A549 (cell line): ENCODE results near the gene PIM3. TPM values are rescaled to one million over a fixed set of nuclear protein-coding genes. Genes with fewer than 3 reads are reported as not detected.

Experiments
- ATAC-seq, 2 experiments: fragments of 200-7000 bp in 1 of 2; fragments of >200 bp in 1 of 2; cut with Nextera tagmentation in 1 of 2; cut with Tn5 transposase in 1 of 2; 3 replicates each; pipeline versions ENCODE4 v1.8.0 to v1.9.1; 2018 to 2020; ENCODE audit warnings: mild to moderate bottlenecking in 1 of 2, moderate library complexity in 1 of 2
- CTCF ChIA-PET: fragments of 300-600 bp; sonication (Branson Sonifier 250); formaldehyde crosslinking; extraction: SDS; loops from one replicate; lab custom pipeline; 2021; ENCODE audit warnings: antibody characterized with exemption, inconsistent platforms; lab: Yijun Ruan, JAX
- POLR2A ChIA-PET: fragments of 350-600 bp; formaldehyde crosslinking; extraction: SDS; loops from one replicate; lab custom pipeline; 2021; ENCODE audit warnings: antibody characterized with exemption, inconsistent platforms; lab: Yijun Ruan, JAX
- DNase-seq, 2 experiments: peaks; one replicate each; pipeline versions ENCODE4 v3.0.0 to v3.0.0-alpha.2; 2011 to 2016; ENCODE audit warnings: low read depth in 1 of 2, low spot score in 1 of 2
- FAIRE-seq: peaks from 2 replicates; lab custom pipeline; 2011; peaks lifted over from hg19 to GRCh38; lab: Jason Lieb, UNC
- H3K27ac ChIP-seq, 2 experiments: fragments of >200 bp; sonication (Bioruptor Twin); formaldehyde crosslinking; 3 replicates each; pipeline ENCODE4 v1.5.1; 2016 to 2017
- H3K4me1 ChIP-seq: fragments of >200 bp; sonication (Bioruptor Twin); formaldehyde crosslinking; 3 replicates; pipeline ENCODE4 v1.6.1; 2016
- H3K4me2 ChIP-seq: fragments of >200 bp; sonication (Bioruptor Twin); formaldehyde crosslinking; 3 replicates; pipeline ENCODE4 v1.6.1; 2016
- H3K4me3 ChIP-seq: fragments of >200 bp; sonication (Bioruptor Twin); formaldehyde crosslinking; 3 replicates; pipeline ENCODE4 v1.5.1; 2016
- H3K9me3 ChIP-seq: fragments of >200 bp; sonication (Bioruptor Twin); formaldehyde crosslinking; 3 replicates; pipeline ENCODE4 v1.6.1; 2016
- BHLHE40 ChIP-seq: IDR thresholded peaks from 2 replicates; pipeline ENCODE4 v1.6.1; 2012; ENCODE audit warnings: low read depth, low read length, inconsistent platforms
- EHF ChIP-seq: fragments of 250-450 bp; sonication (Bioruptor Pico); IDR thresholded peaks from 2 replicates; pipeline ENCODE4 v1.5.0; 2020; ENCODE audit warnings: mild to moderate bottlenecking
- ESRRA ChIP-seq: fragments of 150-350 bp; IDR thresholded peaks from 2 replicates; pipeline ENCODE4 v1.6.1; 2014; ENCODE audit warnings: mild to moderate bottlenecking, low read length, borderline replicate concordance
- FOSB ChIP-seq: fragments of 250-450 bp; sonication (Bioruptor Pico); IDR thresholded peaks from 2 replicates; pipeline ENCODE4 v1.5.0; 2020; ENCODE audit warnings: mild to moderate bottlenecking, moderate library complexity
- FOSL2 ChIP-seq, 2 experiments: fragments of 450-650 bp in 1 of 2; fragments of >200 bp in 1 of 2; sonication (Bioruptor Twin) in 1 of 2; formaldehyde crosslinking; IDR thresholded peaks; 2 replicates each; pipeline versions ENCODE4 v1.5.0 to v1.6.1; 2016 to 2020; ENCODE audit warnings: mild to moderate bottlenecking in 1 of 2, moderate library complexity in 1 of 2
- GATA3 ChIP-seq: IDR thresholded peaks from 2 replicates; pipeline ENCODE4 v1.6.1; 2012; ENCODE audit warnings: borderline replicate concordance
- HOXA7 ChIP-seq: fragments of 250-450 bp; sonication (Bioruptor Pico); IDR thresholded peaks from 2 replicates; pipeline ENCODE4 v1.5.0; 2020; ENCODE audit warnings: mild to moderate bottlenecking, moderate library complexity
- HOXB5 ChIP-seq: fragments of 250-450 bp; sonication (Bioruptor Pico); IDR thresholded peaks from 2 replicates; pipeline ENCODE4 v1.5.0; 2020; ENCODE audit warnings: mild to moderate bottlenecking, moderate library complexity
- JUN ChIP-seq, 2 experiments: fragments of >200 bp; sonication (Bioruptor Twin); formaldehyde crosslinking; IDR thresholded peaks; 2 replicates in 1 of 2; 3 replicates in 1 of 2; pipeline ENCODE4 v1.6.1; 2016 to 2017
- MAFK ChIP-seq: fragments of 450-650 bp; IDR thresholded peaks from 2 replicates; pipeline ENCODE4 v1.6.1; 2014; ENCODE audit not compliant: partially characterized antibody
- MAZ ChIP-seq: fragments of 150-350 bp; IDR thresholded peaks from 2 replicates; pipeline ENCODE4 v1.6.1; 2014; ENCODE audit warnings: antibody characterized with exemption, low read depth, low read length, borderline replicate concordance
- NR3C1 ChIP-seq: fragments of >200 bp; sonication (Bioruptor Twin); formaldehyde crosslinking; IDR thresholded peaks from 3 replicates; pipeline ENCODE4 v1.6.1; 2017
- POLR2A ChIP-seq: IDR thresholded peaks from 2 replicates; pipeline ENCODE4 v1.6.1; 2012; ENCODE audit warnings: mild to moderate bottlenecking, low read length
- POLR2AphosphoS2 ChIP-seq: conservative IDR thresholded peaks from 2 replicates; pipeline ENCODE4 v1.6.1; 2012; ENCODE audit warnings: low read length, improper control_type of control experiment, inconsistent platforms
- RCOR1 ChIP-seq: fragments of 150-350 bp; IDR thresholded peaks from 2 replicates; pipeline ENCODE4 v1.6.1; 2014; ENCODE audit warnings: antibody characterized with exemption, low read length, low read depth
- RNF2 ChIP-seq: fragments of 200-600 bp; sonication (generic); IDR thresholded peaks from 2 replicates; pipeline ENCODE4 v1.6.1; 2016; ENCODE audit warnings: low read depth, mild to moderate bottlenecking, antibody characterized with exemption, moderate library complexity, borderline replicate concordance
- SMC3 ChIP-seq: fragments of >200 bp; sonication (Bioruptor Twin); formaldehyde crosslinking; IDR thresholded peaks from 3 replicates; pipeline ENCODE4 v1.6.1; 2018; ENCODE audit warnings: inconsistent platforms
- SREBF2 ChIP-seq: fragments of 450-650 bp; IDR thresholded peaks from 2 replicates; pipeline ENCODE4 v1.6.1; 2014; ENCODE audit warnings: mild to moderate bottlenecking, moderate library complexity
- TFCP2L1 ChIP-seq: fragments of 250-450 bp; sonication (Bioruptor Pico); IDR thresholded peaks from 2 replicates; pipeline ENCODE4 v1.5.0; 2021; ENCODE audit warnings: mild to moderate bottlenecking
- ZNF302 ChIP-seq: fragments of 250-450 bp; sonication (Bioruptor Pico); IDR thresholded peaks from 2 replicates; pipeline ENCODE4 v1.9.0; 2021; ENCODE audit warnings: inconsistent platforms, mild to moderate bottlenecking, moderate library complexity
- ZSCAN20 ChIP-seq: fragments of 250-450 bp; sonication (Bioruptor Pico); IDR thresholded peaks from 2 replicates; pipeline ENCODE4 v1.8.0; 2022; ENCODE audit warnings: mild to moderate bottlenecking, moderate library complexity
- WGBS: methylation state at CpG from one replicate; pipeline ENCODE4 v1.1.6; 2017; ENCODE audit errors: missing lambda C conversion rate; 5-methylcytosine and 5-hydroxymethylcytosine counted together
- polyA plus RNA-seq, 4 experiments: library from polyadenylated mRNA; depleted of rRNA in 3 of 4; stranded (reverse); fragments of >200 nt; fragmentation: RNase III in 1 of 4; extraction: RNeasy Plus Mini Kit Qiagen cat#74134 plus additional on column Dnase treatment in 1 of 4; gene quantifications; 2 replicates in 3 of 4; 3 replicates in 1 of 4; pipeline ENCODE4 v1.2.3, GENCODE V29; 2011 to 2017
- TF ChIP-seq, protein P1 (sequence below): fragments of 150-350 bp; IDR thresholded peaks from 2 replicates; pipeline ENCODE4 v1.6.1; 2014; ENCODE audit warnings: low read depth, mild to moderate bottlenecking, low read length
- TF ChIP-seq, protein P2 (sequence below): fragments of 450-650 bp; IDR thresholded peaks from 2 replicates; pipeline ENCODE4 v1.6.1; 2014; ENCODE audit warnings: antibody characterized with exemption
- TF ChIP-seq, protein P3 (sequence below): IDR thresholded peaks from 2 replicates; pipeline ENCODE4 v1.6.1; 2012
- TF ChIP-seq, protein P4 (sequence below): IDR thresholded peaks from 2 replicates; pipeline ENCODE4 v1.6.1; 2012
- TF ChIP-seq, protein P5 (sequence below): fragments of >200 bp; sonication (Bioruptor Twin); formaldehyde crosslinking; IDR thresholded peaks from 2 replicates; pipeline ENCODE4 v1.6.1; 2016
- TF ChIP-seq, protein P6 (sequence below): fragments of >200 bp; sonication (Bioruptor Twin); formaldehyde crosslinking; IDR thresholded peaks from 3 replicates; pipeline ENCODE4 v1.5.1; 2016

Gene PIM3
- polyA plus RNA-seq, 2 of the 4 experiments (the other 2 are of a cell fraction), result 4.4 to 11.3 TPM

DNA sequence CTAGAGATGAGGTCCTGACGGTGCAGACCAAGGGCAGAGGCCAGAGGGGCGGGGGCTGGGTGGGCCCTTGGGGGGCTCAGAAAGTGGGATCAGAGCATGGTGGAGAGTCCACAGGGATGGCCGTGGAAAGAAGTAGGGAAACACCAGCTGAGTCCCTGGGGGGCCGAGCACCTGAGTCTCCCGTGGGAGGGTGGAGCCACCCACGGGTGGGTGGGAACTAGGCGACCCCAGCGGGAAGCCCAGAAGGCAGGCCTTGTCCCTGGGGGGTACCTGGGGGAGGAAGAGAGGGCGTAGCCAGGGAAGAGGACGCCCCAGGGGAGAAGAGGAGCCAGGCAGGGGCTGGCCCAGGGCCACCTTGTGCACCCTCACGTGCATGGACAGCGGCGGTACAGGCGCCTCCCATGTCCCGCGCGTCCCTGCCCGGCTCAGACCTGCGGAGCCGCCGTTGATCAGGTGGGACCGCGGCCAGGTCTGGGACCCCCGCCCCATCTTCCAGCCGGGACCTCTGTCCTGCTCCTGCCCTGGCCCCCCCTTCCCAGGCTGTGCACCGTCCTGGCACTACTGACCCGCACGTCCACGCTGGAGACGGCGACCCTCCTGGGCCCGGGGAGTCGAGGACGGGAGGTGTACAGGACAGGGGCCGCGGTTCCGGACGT lies 31.9 kb upstream of the PIM3 start:
- no peak for ATAC-seq
- ChIA-PET CTCF (interaction anchor here (1.9 to 3.6 kb wide), 3 partner anchors 65 to 101 kb away, joined by 10 to 30 read pairs (median 12); no protein-coding TSS in a partner anchor), POLR2A (no interaction called here)
- peaks cover 9% of the 10 kb centered on the region for H3K4me1 ChIP-seq
- DNase-seq, result no peak
- 66% methylated on average over 8 of the region's 38 CpGs for WGBS
- H3K4me2 ChIP-seq, result peak overlapping the region; percentile 81; the same call in 1 of the 3 replicates
- no peaks in the 10 kb centered on the region for H3K9me3 ChIP-seq
- H3K4me3 ChIP-seq, result no peak overlapping the region
- no peak for TF ChIP-seq TFCP2L1 (CRISPR knock-in tag)
- no peak for TF ChIP-seq NR3C1
- no peak for TF ChIP-seq SMC3
- no peak for TF ChIP-seq MAFK
- TF ChIP-seq HOXB5, result no peak
- TF ChIP-seq HOXA7 (CRISPR knock-in tag), result no peak
- no peak for TF ChIP-seq FOSL2 (IDR thresholded peaks at IDR 0.05)
- no peak for TF ChIP-seq FOSL2 (CRISPR knock-in tag; IDR thresholded peaks at IDR 0.05)
- TF ChIP-seq BHLHE40, result no peak
- no peak for TF ChIP-seq RCOR1
- TF ChIP-seq, protein P1, sequence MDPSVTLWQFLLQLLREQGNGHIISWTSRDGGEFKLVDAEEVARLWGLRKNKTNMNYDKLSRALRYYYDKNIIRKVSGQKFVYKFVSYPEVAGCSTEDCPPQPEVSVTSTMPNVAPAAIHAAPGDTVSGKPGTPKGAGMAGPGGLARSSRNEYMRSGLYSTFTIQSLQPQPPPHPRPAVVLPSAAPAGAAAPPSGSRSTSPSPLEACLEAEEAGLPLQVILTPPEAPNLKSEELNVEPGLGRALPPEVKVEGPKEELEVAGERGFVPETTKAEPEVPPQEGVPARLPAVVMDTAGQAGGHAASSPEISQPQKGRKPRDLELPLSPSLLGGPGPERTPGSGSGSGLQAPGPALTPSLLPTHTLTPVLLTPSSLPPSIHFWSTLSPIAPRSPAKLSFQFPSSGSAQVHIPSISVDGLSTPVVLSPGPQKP, result no peak
- no peak for TF ChIP-seq POLR2A
- no peak for TF ChIP-seq SREBF2
- TF ChIP-seq MAZ, result no peak
- TF ChIP-seq ZNF302, result no peak
- TF ChIP-seq, protein P2, sequence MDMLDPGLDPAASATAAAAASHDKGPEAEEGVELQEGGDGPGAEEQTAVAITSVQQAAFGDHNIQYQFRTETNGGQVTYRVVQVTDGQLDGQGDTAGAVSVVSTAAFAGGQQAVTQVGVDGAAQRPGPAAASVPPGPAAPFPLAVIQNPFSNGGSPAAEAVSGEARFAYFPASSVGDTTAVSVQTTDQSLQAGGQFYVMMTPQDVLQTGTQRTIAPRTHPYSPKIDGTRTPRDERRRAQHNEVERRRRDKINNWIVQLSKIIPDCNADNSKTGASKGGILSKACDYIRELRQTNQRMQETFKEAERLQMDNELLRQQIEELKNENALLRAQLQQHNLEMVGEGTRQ, result no peak
- TF ChIP-seq RNF2, result no peak
- no peak for TF ChIP-seq FOSB (CRISPR knock-in tag)
- TF ChIP-seq POLR2AphosphoS2, result no peak
- TF ChIP-seq, protein P3, sequence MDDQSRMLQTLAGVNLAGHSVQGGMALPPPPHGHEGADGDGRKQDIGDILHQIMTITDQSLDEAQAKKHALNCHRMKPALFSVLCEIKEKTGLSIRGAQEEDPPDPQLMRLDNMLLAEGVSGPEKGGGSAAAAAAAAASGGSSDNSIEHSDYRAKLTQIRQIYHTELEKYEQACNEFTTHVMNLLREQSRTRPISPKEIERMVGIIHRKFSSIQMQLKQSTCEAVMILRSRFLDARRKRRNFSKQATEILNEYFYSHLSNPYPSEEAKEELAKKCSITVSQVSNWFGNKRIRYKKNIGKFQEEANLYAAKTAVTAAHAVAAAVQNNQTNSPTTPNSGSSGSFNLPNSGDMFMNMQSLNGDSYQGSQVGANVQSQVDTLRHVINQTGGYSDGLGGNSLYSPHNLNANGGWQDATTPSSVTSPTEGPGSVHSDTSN, result no peak
- TF ChIP-seq, protein P4, sequence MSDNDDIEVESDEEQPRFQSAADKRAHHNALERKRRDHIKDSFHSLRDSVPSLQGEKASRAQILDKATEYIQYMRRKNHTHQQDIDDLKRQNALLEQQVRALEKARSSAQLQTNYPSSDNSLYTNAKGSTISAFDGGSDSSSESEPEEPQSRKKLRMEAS, result no peak
- no peak for FAIRE-seq
- H3K27ac ChIP-seq, result no peak overlapping the region; a peak in 1 of 6 replicates

DNA sequence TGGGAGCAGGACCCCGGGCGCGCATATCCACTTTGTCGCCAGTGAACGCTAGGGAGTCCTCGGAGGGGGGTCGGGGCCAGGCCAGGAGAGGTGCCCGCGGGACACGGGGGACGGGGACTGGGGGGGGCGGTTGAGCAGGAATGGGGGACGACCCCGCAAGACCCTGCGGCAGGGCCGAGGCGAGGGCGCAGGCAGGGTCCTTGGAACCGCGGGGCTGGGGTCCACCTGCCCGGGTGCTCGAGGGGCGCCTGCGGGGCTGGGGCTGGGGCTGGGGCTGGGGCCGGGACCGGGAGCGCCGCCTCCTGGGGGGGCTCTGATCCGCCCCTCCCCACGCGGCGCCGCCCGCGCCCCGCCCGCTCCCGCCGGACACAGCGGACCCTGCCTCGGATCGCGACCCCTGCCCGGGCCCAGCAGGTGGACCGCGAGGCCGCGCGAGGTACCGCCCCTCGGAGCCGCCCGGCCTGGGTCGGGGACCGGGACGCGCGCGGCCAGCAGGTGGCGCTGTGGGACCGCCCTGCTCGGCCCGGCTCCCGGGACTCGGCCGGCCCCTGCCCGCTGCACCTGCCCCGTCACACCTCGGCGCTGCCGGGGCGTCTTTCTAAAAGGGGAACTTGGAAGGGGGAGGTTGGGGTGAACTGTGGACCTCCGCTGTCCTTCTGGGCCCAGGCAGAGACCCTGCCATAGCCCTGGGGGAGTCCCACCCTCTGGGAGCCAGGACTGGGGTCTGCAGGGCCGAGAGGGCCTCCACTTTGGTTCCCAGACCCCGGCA lies 31.2 kb upstream of the PIM3 start:
- H3K9me3 ChIP-seq, result no peaks in the 10 kb centered on the region
- ChIA-PET CTCF (interaction anchor here (0.8 to 3.6 kb wide), 12 partner anchors 9 to 126 kb away, joined by 3 to 49 read pairs (median 6); no protein-coding TSS in a partner anchor), POLR2A (no interaction called here)
- H3K4me3 ChIP-seq, result 0 out of 3 replicates have a peak overlapping the region, but pooled peaks have one; percentile 30
- no CpG with 5 or more reads among the region's 75 CpGs for WGBS
- FAIRE-seq (no peak), DNase-seq (no peak), ATAC-seq (peak; percentile 83 to 87)
- peaks cover 16% of the 10 kb centered on the region for H3K4me1 ChIP-seq
- peak overlapping the region; percentile 81 for H3K4me2 ChIP-seq
- peak overlapping the region in 1 of 2 experiments; percentile 69; a peak in 3 of 6 replicates for H3K27ac ChIP-seq
- no peak for TF ChIP-seq ZSCAN20 (CRISPR knock-in tag)
- TF ChIP-seq MAFK, result no peak
- no peak for TF ChIP-seq RNF2
- TF ChIP-seq, protein P1, result no peak
- TF ChIP-seq NR3C1, result no peak
- TF ChIP-seq FOSL2 (IDR thresholded peaks at IDR 0.05), result no peak
- no peak for TF ChIP-seq FOSL2 (CRISPR knock-in tag; IDR thresholded peaks at IDR 0.05)
- no peak for TF ChIP-seq TFCP2L1 (CRISPR knock-in tag)
- TF ChIP-seq, protein P5, sequence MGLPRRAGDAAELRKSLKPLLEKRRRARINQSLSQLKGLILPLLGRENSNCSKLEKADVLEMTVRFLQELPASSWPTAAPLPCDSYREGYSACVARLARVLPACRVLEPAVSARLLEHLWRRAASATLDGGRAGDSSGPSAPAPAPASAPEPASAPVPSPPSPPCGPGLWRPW, result no peak
- TF ChIP-seq JUN (IDR thresholded peaks at IDR 0.05), result no peak
- TF ChIP-seq RCOR1, result no peak
- peak; percentile 83 for TF ChIP-seq SMC3
- TF ChIP-seq, protein P2, result no peak
- TF ChIP-seq, protein P6, sequence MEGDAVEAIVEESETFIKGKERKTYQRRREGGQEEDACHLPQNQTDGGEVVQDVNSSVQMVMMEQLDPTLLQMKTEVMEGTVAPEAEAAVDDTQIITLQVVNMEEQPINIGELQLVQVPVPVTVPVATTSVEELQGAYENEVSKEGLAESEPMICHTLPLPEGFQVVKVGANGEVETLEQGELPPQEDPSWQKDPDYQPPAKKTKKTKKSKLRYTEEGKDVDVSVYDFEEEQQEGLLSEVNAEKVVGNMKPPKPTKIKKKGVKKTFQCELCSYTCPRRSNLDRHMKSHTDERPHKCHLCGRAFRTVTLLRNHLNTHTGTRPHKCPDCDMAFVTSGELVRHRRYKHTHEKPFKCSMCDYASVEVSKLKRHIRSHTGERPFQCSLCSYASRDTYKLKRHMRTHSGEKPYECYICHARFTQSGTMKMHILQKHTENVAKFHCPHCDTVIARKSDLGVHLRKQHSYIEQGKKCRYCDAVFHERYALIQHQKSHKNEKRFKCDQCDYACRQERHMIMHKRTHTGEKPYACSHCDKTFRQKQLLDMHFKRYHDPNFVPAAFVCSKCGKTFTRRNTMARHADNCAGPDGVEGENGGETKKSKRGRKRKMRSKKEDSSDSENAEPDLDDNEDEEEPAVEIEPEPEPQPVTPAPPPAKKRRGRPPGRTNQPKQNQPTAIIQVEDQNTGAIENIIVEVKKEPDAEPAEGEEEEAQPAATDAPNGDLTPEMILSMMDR, result peak; percentile 87
- TF ChIP-seq GATA3, result no peak
- TF ChIP-seq ESRRA, result no peak
- no peak for TF ChIP-seq EHF (CRISPR knock-in tag)
